ENCODE results near the gene REEP2.

The REEP2 gene

DNA sequence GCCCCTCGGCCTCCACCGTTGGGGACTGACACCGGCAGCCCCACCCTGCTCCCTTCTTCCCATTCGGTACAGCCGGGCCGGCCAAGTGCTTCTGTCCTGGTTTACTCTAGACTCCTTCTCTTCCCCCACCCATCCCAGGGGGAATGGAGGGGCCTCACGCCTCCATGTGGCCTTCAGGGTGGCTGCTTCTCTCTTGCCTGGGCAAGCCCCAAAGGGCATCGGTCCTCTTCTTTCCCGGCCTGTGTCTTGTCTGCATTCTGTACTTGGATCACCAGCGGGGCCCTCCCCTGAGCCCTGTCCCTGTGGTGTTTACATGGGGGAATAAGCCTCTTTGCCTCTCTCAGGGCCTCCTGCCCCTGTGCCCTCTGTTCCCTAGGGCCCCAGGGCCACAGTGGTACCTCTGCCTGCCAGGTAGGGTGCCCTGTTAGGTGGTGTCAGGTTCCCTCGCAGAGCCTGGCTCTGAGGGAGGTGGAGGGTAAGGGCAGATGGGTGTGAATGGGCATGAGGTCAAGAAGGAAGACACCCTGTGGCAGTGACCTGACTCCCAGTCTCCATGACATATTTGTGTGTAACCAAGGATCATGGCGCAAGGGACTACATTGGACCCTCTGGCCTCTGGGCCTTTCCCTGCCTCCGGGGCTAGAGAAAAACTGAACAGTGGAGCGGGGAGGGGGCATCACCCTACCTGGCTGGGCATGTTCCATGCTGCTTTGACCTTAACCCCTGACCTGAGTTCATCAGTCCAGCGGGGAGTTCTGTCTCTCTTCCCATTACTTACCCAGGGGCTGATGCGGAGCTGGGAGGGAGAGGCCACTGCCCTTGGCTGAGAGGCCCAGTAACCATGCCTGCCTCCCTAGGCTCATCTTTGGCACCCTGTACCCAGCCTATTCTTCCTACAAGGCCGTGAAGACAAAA, 1.6 kb downstream of the REEP2 start:
- TF ChIP-seq, protein P1, sequence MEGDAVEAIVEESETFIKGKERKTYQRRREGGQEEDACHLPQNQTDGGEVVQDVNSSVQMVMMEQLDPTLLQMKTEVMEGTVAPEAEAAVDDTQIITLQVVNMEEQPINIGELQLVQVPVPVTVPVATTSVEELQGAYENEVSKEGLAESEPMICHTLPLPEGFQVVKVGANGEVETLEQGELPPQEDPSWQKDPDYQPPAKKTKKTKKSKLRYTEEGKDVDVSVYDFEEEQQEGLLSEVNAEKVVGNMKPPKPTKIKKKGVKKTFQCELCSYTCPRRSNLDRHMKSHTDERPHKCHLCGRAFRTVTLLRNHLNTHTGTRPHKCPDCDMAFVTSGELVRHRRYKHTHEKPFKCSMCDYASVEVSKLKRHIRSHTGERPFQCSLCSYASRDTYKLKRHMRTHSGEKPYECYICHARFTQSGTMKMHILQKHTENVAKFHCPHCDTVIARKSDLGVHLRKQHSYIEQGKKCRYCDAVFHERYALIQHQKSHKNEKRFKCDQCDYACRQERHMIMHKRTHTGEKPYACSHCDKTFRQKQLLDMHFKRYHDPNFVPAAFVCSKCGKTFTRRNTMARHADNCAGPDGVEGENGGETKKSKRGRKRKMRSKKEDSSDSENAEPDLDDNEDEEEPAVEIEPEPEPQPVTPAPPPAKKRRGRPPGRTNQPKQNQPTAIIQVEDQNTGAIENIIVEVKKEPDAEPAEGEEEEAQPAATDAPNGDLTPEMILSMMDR (IDR thresholded peaks at IDR 0.05; ENCODE audit: low read length) = no peak
- TF ChIP-seq EZH2 (IDR thresholded peaks at IDR 0.05; ENCODE audit: borderline replicate concordance, low read length) = no peak
- Histone ChIP-seq H3K27me3 (ENCODE audit: insufficient read depth, low read length) (peaks cover 5% of the 10 kb centered on the region; the same call in 1 of the 2 replicates), H3K27ac (ENCODE audit: low read depth, low read length, poor library complexity, severe bottlenecking) (no peak overlapping the region), H3K9ac (ENCODE audit: low read length) (no peak overlapping the region), H3K9me2 (ENCODE audit: low read depth, low read length) (no peaks in the 10 kb centered on the region), H3K36me3 (ENCODE audit: insufficient read depth, low read length) (peaks cover 13% of the 10 kb centered on the region), H2AFZ (ENCODE audit: low read length) (no peak overlapping the region), H3K4me3 (ENCODE audit: low read depth, low read length, poor library complexity, severe bottlenecking) (no peak overlapping the region), H3F3A (ENCODE audit: insufficient read depth, low read length) (no peaks in the 10 kb centered on the region), H3K79me2 (ENCODE audit: insufficient read depth, low read length) (no peaks in the 10 kb centered on the region), H3K4me2 (ENCODE audit: low read length) (no peak overlapping the region), H4K20me1 (ENCODE audit: insufficient read depth, low read length) (no peaks in the 10 kb centered on the region), H3K4me1 (ENCODE audit: insufficient read depth, low read length, severe bottlenecking) (peaks cover 12% of the 10 kb centered on the region), H3K9me3 (ENCODE audit: low read length) (no peaks in the 10 kb centered on the region)

DNA sequence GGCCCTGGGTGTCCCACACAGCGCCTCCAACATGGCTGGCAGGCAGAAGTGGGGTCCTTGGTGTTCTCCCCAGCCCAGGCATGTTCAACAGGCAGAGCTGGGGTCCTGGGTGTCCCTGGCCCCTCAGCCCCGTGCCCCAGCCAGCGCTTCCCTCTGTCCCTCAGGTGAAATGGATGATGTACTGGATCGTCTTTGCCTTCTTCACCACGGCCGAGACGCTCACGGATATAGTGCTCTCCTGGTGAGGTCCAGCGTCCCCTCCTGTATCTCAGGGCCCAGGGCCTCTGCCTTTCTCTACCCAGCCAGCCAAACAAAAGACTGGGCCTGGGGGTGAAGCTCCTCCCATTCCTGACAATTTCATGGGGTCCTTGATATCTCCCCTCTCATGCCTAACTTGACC, 2.4 kb downstream of the REEP2 start:
- H3K27me3 ChIP-seq (ENCODE audit: insufficient read depth, low read length) = peaks cover 8% of the 10 kb centered on the region; the same call in 1 of the 2 replicates
- no peaks in the 10 kb centered on the region for H4K20me1 ChIP-seq (ENCODE audit: insufficient read depth, low read length)
- no peaks in the 10 kb centered on the region for H3K9me2 ChIP-seq (ENCODE audit: low read depth, low read length)
- H3K27ac ChIP-seq (ENCODE audit: low read depth, low read length, poor library complexity, severe bottlenecking) = no peak overlapping the region
- H3K9ac ChIP-seq (ENCODE audit: low read length) = no peak overlapping the region
- H3K79me2 ChIP-seq (ENCODE audit: insufficient read depth, low read length) = no peaks in the 10 kb centered on the region
- no peak overlapping the region for H2AFZ ChIP-seq (ENCODE audit: low read length)
- peaks cover 12% of the 10 kb centered on the region for H3K4me1 ChIP-seq (ENCODE audit: insufficient read depth, low read length, severe bottlenecking)
- peaks cover 5% of the 10 kb centered on the region for H3K36me3 ChIP-seq (ENCODE audit: insufficient read depth, low read length)
- no peak overlapping the region for H3K4me3 ChIP-seq (ENCODE audit: low read depth, low read length, poor library complexity, severe bottlenecking)
- H3K4me2 ChIP-seq (ENCODE audit: low read length) = no peak overlapping the region
- H3F3A ChIP-seq (ENCODE audit: insufficient read depth, low read length) = no peaks in the 10 kb centered on the region
- H3K9me3 ChIP-seq (ENCODE audit: low read length) = no peaks in the 10 kb centered on the region
- TF ChIP-seq, protein P1 (IDR thresholded peaks at IDR 0.05; ENCODE audit: low read length) = no peak
- no peak for TF ChIP-seq EZH2 (IDR thresholded peaks at IDR 0.05; ENCODE audit: borderline replicate concordance, low read length)

DNA sequence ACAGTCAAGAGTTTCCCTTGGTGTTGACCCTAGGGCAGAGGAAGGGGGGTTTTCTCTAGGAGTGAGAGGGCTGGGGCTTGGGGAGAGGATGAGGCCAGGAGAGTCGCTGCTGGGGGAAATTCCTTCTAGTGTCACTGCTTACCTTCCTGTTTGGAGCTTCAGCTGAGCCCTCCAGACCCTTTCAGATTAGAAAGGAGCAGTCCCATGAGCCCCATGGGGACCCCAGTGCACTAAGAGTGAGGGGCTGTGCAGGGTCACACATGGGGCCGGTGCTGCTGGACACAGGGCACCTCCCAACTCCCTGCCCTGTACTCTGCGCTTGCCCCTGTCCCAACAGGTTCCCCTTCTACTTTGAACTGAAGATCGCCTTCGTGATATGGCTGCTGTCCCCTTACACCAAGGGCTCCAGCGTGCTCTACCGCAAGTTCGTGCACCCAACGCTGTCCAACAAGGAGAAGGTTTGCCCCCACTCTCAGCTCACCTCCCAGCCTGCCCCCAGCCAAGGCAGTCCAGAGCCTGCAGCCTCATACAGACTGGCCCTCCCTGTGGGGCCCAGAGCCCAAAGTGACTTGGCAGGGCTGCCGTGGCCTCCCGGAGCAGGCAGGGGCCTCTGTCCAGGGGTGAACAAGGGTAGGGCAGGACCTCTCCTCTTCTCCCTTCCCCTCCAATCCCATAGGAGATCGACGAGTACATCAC, 5.4 kb downstream of the REEP2 start:
- Histone ChIP-seq H3F3A (ENCODE audit: insufficient read depth, low read length) (no peaks in the 10 kb centered on the region), H3K9me3 (ENCODE audit: low read length) (no peaks in the 10 kb centered on the region), H3K36me3 (ENCODE audit: insufficient read depth, low read length) (no peaks in the 10 kb centered on the region), H4K20me1 (ENCODE audit: insufficient read depth, low read length) (no peaks in the 10 kb centered on the region), H3K79me2 (ENCODE audit: insufficient read depth, low read length) (no peaks in the 10 kb centered on the region), H3K27ac (ENCODE audit: low read depth, low read length, poor library complexity, severe bottlenecking) (no peak overlapping the region), H3K4me2 (ENCODE audit: low read length) (no peak overlapping the region), H3K9me2 (ENCODE audit: low read depth, low read length) (no peaks in the 10 kb centered on the region), H2AFZ (ENCODE audit: low read length) (no peak overlapping the region), H3K9ac (ENCODE audit: low read length) (no peak overlapping the region), H3K4me1 (ENCODE audit: insufficient read depth, low read length, severe bottlenecking) (peaks cover 4% of the 10 kb centered on the region), H3K27me3 (ENCODE audit: insufficient read depth, low read length) (peaks cover 12% of the 10 kb centered on the region; the same call in 1 of the 2 replicates), H3K4me3 (ENCODE audit: low read depth, low read length, poor library complexity, severe bottlenecking) (no peak overlapping the region)
- TF ChIP-seq, protein P1 (IDR thresholded peaks at IDR 0.05; ENCODE audit: low read length) = no peak
- no peak for TF ChIP-seq EZH2 (IDR thresholded peaks at IDR 0.05; ENCODE audit: borderline replicate concordance, low read length)
